ENCODE results near the gene UIMC1. TPM values are rescaled to one million over a fixed set of nuclear protein-coding genes. Genes with fewer than 3 reads are reported as not detected.

UIMC1 gene
- total RNA-seq, 1 experiment from 2014 or later, result 46.8 TPM

GRCh38 chr5:176882567-176882903, 124.0 kb downstream of the UIMC1 start:
- no peak for DNase-seq (ENCODE audit: low spot score)
- intact Hi-C loops (cut with micrococcal nuclease; ENCODE audit: unreplicated experiment), result no loop called here
- H3K27ac ChIP-seq (ENCODE audit: low read depth, low read length, poor library complexity, severe bottlenecking), result no peak overlapping the region
- H3K4me1 ChIP-seq (ENCODE audit: insufficient read depth, low read length, poor library complexity, severe bottlenecking), result no peaks in the 10 kb centered on the region
- POLR2A ChIA-PET (ENCODE audit: low non-redundant PET), result no interaction called here
- CTCF ChIA-PET, result no interaction called here
- BruUV-seq (replicated peaks), result no TSS peak
- no peaks in the 10 kb centered on the region for H3K9me3 ChIP-seq (ENCODE audit: low read depth, low read length, poor library complexity, severe bottlenecking)
- H3K4me3 ChIP-seq (ENCODE audit: low read depth, low read length, poor library complexity, severe bottlenecking), result no peak overlapping the region
- no peaks in the 10 kb centered on the region for H3K27me3 ChIP-seq (replicated peaks; ENCODE audit: insufficient read depth, low read depth, low read length, poor library complexity)
- no peaks in the 10 kb centered on the region for H3K36me3 ChIP-seq (ENCODE audit: insufficient read depth, low read length, poor library complexity, severe bottlenecking)
- TF ChIP-seq CTCF (conservative IDR thresholded peaks at IDR 0.05; ENCODE audit: low read depth, low read length) (no peak), EZH2 (IDR thresholded peaks at IDR 0.05; ENCODE audit: borderline replicate concordance, low read depth, low read length, poor library complexity, severe bottlenecking) (no peak)

- Histone ChIP-seq H3K4me3 (ENCODE audit: low read depth, low read length, poor library complexity, severe bottlenecking) (no peak overlapping the region), H3K36me3 (ENCODE audit: insufficient read depth, low read length, poor library complexity, severe bottlenecking) (no peaks in the 10 kb centered on the region), H3K4me1 (ENCODE audit: insufficient read depth, low read length, poor library complexity, severe bottlenecking) (no peaks in the 10 kb centered on the region), H3K9me3 (ENCODE audit: low read depth, low read length, poor library complexity, severe bottlenecking) (no peaks in the 10 kb centered on the region), H3K27me3 (replicated peaks; ENCODE audit: insufficient read depth, low read depth, low read length, poor library complexity) (no peaks in the 10 kb centered on the region), H3K27ac (ENCODE audit: low read depth, low read length, poor library complexity, severe bottlenecking) (no peak overlapping the region)
- POLR2A ChIA-PET (ENCODE audit: low non-redundant PET), result no interaction called here
- CTCF ChIA-PET, result no interaction called here
- BruUV-seq (replicated peaks), result no TSS peak
- DNase-seq (ENCODE audit: low spot score), result no peak
- intact Hi-C loops (cut with micrococcal nuclease; ENCODE audit: unreplicated experiment), result no loop called here
- TF ChIP-seq EZH2 (IDR thresholded peaks at IDR 0.05; ENCODE audit: borderline replicate concordance, low read depth, low read length, poor library complexity, severe bottlenecking), result no peak
- TF ChIP-seq CTCF (conservative IDR thresholded peaks at IDR 0.05; ENCODE audit: low read depth, low read length), result no peak
These were observed 124.6 kb downstream of the UIMC1 start for GRCh38 chr5:176881816-176882566.

GRCh38 chr5:176881021-176881749, 125.4 kb downstream of the UIMC1 start:
- ChIA-PET CTCF (interaction anchor here (1.3 kb wide), 1 partner anchor 220 kb away, joined by 4 read pairs; no protein-coding TSS in a partner anchor), POLR2A (ENCODE audit: low non-redundant PET) (no interaction called here)
- Histone ChIP-seq H3K9me3 (ENCODE audit: low read depth, low read length, poor library complexity, severe bottlenecking) (no peaks in the 10 kb centered on the region), H3K4me3 (ENCODE audit: low read depth, low read length, poor library complexity, severe bottlenecking) (no peak overlapping the region), H3K36me3 (ENCODE audit: insufficient read depth, low read length, poor library complexity, severe bottlenecking) (no peaks in the 10 kb centered on the region), H3K4me1 (ENCODE audit: insufficient read depth, low read length, poor library complexity, severe bottlenecking) (no peaks in the 10 kb centered on the region), H3K27ac (ENCODE audit: low read depth, low read length, poor library complexity, severe bottlenecking) (no peak overlapping the region), H3K27me3 (replicated peaks; ENCODE audit: insufficient read depth, low read depth, low read length, poor library complexity) (no peaks in the 10 kb centered on the region)
- no TSS peak for BruUV-seq (replicated peaks)
- no peak for DNase-seq (ENCODE audit: low spot score)
- intact Hi-C loops (cut with micrococcal nuclease; ENCODE audit: unreplicated experiment), result no loop called here
- TF ChIP-seq CTCF (conservative IDR thresholded peaks at IDR 0.05; ENCODE audit: low read depth, low read length) (no peak), EZH2 (IDR thresholded peaks at IDR 0.05; ENCODE audit: borderline replicate concordance, low read depth, low read length, poor library complexity, severe bottlenecking) (no peak)

Measured in A673 (cell line).